Measurements from ENCODE around the gene NAMPT. TPM values are rescaled to one million over a fixed set of nuclear protein-coding genes. Genes with fewer than 3 reads are reported as not detected.

Gene NAMPT
- total and polyA plus RNA-seq, 11 donors: 34.4 to 573 (median 131) TPM

- WGBS, 4 donors: 95 to 99% (median 97%) methylated on average over 4 of the region's 4 CpGs
- no peaks in the 10 kb centered on the region for H3K4me1 ChIP-seq
- intact Hi-C loops (cut with DNase I): no loop called here
- H3K36me3 ChIP-seq: peaks cover 0 to 55% (median 39%) of the 10 kb centered on the region in 9 donors
- peaks cover 0 to 11% (median 0%) of the 10 kb centered on the region in 12 donors for H3K9me3 ChIP-seq
- ATAC-seq: no peak
- H3K27me3 ChIP-seq: no peaks in the 10 kb centered on the region
- H3K4me3 ChIP-seq: no peak overlapping the region
- no peak for TF ChIP-seq CTCF (IDR thresholded peaks at IDR 0.05)
- no peak for TF ChIP-seq POLR2A (IDR thresholded peaks at IDR 0.05)
- no peak for DNase-seq
- H3K27ac ChIP-seq: no peak overlapping the region
These were observed 36.9 kb downstream of the NAMPT start for GRCh38 chr7:106247841-106248240.

DNA sequence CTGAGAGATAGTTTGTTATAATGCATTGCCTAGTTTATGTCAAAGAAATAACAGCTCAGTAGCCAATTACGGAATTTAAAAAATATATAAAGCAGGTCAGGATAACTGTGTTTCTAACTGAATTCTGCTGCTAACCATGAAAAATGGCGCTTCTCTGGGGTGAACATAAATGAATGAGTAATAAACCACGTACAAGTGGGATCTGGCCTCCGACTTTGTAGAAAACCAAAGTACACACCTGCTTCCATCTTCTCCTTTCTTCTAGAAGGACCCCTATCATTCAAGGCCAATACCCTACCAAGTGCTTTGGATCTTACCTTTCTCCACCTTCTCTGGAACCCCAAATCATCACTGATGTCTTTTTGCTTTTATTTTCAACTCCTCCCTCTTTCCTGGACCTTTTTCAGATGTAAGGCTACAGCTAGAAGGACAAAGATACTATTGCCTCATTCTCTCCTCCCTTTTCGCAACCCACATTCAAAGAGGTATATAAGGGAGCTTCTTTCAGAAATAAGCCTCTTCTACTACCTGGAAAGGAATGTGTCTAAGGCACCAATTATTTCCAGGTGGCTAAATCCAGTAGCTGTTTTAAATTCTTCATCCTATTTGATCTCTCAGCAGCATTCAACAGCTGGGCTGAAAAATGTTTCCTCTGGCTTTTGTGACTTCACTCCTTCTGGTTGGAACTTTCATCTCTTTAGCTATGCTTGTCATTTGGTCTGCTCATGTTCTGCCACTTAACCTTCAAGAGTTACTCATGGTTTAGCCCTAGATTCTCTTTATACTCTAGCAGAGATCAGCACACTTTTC is 37.7 kb downstream of the NAMPT start:
- Histone ChIP-seq H3K36me3 (peaks cover 0 to 48% (median 32%) of the 10 kb centered on the region in 9 donors), H3K27ac (no peak overlapping the region), H3K4me3 (no peak overlapping the region), H3K9me3 (peaks cover 0 to 11% (median 0%) of the 10 kb centered on the region in 12 donors), H3K4me1 (no peaks in the 10 kb centered on the region), H3K27me3 (no peaks in the 10 kb centered on the region)
- ATAC-seq (peak in 1 of 4 donors; percentile 25), DNase-seq (no peak)
- intact Hi-C loops (cut with DNase I): no loop called here
- WGBS, 4 donors: 79 to 89% (median 87%) methylated on average over 5 of the region's 5 CpGs
- TF ChIP-seq POLR2A (IDR thresholded peaks at IDR 0.05) (no peak), CTCF (IDR thresholded peaks at IDR 0.05) (no peak)

- peaks cover 0 to 22% (median 11%) of the 10 kb centered on the region in 9 donors for H3K36me3 ChIP-seq
- H3K27ac ChIP-seq: no peak overlapping the region
- intact Hi-C loops (cut with DNase I): loop anchor here in 1 of 10 donors (5.0 kb wide), 1 partner anchor 38 kb away; the partner anchor contains the start of gene NAMPT
- WGBS, 4 donors: 46 to 56% (median 54%) methylated on average over 2 of the region's 2 CpGs
- H3K4me1 ChIP-seq: peaks cover 0 to 6% (median 0%) of the 10 kb centered on the region in 12 donors
- H3K4me3 ChIP-seq: no peak overlapping the region
- no peak for TF ChIP-seq CTCF (IDR thresholded peaks at IDR 0.05)
- DNase-seq (no peak), ATAC-seq (no peak)
- no peaks in the 10 kb centered on the region for H3K27me3 ChIP-seq
- peaks cover 0 to 11% (median 0%) of the 10 kb centered on the region in 12 donors for H3K9me3 ChIP-seq
These were observed 40.9 kb downstream of the NAMPT start for GRCh38 chr7:106243893-106244292.

DNA sequence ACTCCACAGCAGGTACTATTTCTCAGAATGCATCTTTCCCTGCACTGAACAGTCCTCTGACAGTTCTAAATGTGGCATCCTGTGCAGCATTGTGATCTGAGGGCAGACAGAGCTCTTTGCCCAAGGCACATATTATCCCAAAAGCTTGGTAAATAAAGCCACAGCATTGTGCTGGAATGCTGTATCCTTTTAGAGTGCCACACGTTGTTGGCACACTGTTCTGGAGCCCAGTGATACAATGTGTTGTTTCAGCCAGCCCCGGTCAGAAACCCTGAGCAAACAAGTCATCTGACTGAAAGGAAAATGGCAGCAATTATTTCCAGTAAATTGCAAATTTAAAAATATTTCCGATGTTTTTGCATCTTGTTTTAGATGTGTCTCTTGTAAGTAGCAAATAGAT is 45.4 kb downstream of the NAMPT start:
- Histone ChIP-seq H3K27me3 (no peaks in the 10 kb centered on the region), H3K36me3 (no peaks in the 10 kb centered on the region), H3K4me3 (no peak overlapping the region), H3K9me3 (no peaks in the 10 kb centered on the region), H3K4me1 (peaks cover 0 to 11% (median 0%) of the 10 kb centered on the region in 12 donors), H3K27ac (peak overlapping the region in 8 of 12 donors; percentile 4 to 68 (median 20))
- TF ChIP-seq POLR2A (IDR thresholded peaks at IDR 0.05): no peak
- peak in 3 of 4 donors; percentile 38 to 71 (median 62) for ATAC-seq
- peak in 1 of 5 donors; percentile 36 for DNase-seq
- 51 to 65% (median 55%) methylated on average over 3 of the region's 3 CpGs for WGBS, 4 donors
- intact Hi-C loops (cut with DNase I): loop anchor here in 1 of 10 donors (1.0 kb wide), 1 partner anchor 22 kb away; no protein-coding TSS in a partner anchor

Measured in heart left ventricle (tissue), 16 donors.